OCI-LY7 (cell line): ENCODE data around the gene ADCY5.

Experiments
- CTCF ChIP-seq: fragments of 200-600 bp; sonication (generic); conservative IDR thresholded peaks from 2 replicates; pipeline ENCODE4 v1.5.1; 2014; ENCODE audit warnings: mild to moderate bottlenecking, antibody characterized with exemption, low read length, moderate library complexity, mixed read lengths
- EZH2phosphoT487 ChIP-seq: fragments of 200-600 bp; sonication (generic); IDR thresholded peaks from 2 replicates; pipeline ENCODE4 v1.6.1; 2018; ENCODE audit warnings: low read depth, borderline replicate concordance, mild to moderate bottlenecking, mixed run types, antibody characterized with exemption, low read length, moderate library complexity, mixed read lengths

DNA sequence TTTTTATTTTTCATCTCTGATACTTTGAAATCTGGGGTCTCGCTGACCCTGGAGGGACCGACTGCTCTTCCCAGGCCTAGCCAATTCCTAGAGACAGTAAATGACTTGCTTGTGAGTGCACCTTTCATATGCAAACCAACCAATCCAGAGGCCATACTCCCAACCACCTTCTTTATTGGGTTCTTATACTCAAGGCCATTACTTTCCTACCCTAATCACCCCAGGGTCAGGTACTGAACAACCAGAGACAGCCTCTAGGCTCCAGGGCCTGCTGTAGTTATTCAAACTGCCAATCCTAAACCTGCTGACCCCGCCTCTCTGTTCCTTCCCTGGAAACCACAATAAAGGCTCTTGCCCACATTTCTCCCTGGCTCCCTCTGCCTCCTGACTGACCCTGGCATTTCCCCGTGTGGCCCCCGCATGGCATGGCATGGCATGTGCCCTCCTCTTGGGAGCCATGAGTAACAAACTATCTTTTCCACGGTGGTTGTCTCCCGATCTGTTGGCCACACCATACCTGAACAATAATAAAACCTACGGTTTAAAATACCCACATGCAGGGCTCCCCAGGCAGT is 42.9 kb downstream of the ADCY5 start:
- no peak for TF ChIP-seq CTCF
- TF ChIP-seq EZH2phosphoT487 = no peak
